ENCODE results near the gene NOX1.

GRCh38 chrX:100911731-100912130 lies 37.6 kb upstream of the NOX1 start:
- TF ChIP-seq CTCF (optimal IDR thresholded peaks at IDR 0.05 in 1 of 3, IDR thresholded peaks at IDR 0.05 in 1 of 3, conservative IDR thresholded peaks at IDR 0.05 in 1 of 3; ENCODE audit: extremely low read depth in 1 of 3, insufficient read depth in 2 of 3, low read length in 3 of 3) (no peak), EZH2 (IDR thresholded peaks at IDR 0.05; ENCODE audit: low read length) (no peak)
